ENCODE measurements around the gene VPS26C. TPM values are rescaled to one million over a fixed set of nuclear protein-coding genes. Genes with fewer than 3 reads are reported as not detected.

VPS26C gene
- total RNA-seq, 2 experiments from 2014 or later: 70.9 to 73.4 TPM

DNA sequence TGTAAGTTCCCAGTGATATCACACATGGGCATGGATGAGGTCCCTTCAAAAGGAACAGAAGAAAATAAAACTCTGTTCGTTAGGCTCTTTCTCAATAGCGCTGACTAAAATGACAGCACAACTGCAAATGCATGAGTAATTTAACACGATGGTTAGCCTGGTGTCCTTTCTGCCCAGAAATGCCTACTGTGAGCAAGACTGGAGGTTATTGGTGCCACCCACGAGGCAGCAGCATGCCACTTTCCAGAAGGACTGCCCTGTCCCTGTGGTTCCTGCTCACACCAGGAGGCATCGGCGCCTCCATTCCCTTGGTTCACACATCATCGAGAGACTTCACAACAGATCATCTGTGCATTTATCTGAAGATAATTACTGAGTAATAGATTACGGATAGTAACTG lies 26.2 kb downstream of the VPS26C start:
- H3K4me3 Mint-ChIP-seq: no peak overlapping the region
- H3K4me1 Mint-ChIP-seq (ENCODE audit: low read depth): peaks cover 59% of the 10 kb centered on the region
- peak overlapping the region; percentile 73 for H3K27ac Mint-ChIP-seq
- H3K9me3 Mint-ChIP-seq: no peaks in the 10 kb centered on the region
- intact Hi-C loops (cut with micrococcal nuclease): no loop called here
- TF ChIP-seq, protein P1, sequence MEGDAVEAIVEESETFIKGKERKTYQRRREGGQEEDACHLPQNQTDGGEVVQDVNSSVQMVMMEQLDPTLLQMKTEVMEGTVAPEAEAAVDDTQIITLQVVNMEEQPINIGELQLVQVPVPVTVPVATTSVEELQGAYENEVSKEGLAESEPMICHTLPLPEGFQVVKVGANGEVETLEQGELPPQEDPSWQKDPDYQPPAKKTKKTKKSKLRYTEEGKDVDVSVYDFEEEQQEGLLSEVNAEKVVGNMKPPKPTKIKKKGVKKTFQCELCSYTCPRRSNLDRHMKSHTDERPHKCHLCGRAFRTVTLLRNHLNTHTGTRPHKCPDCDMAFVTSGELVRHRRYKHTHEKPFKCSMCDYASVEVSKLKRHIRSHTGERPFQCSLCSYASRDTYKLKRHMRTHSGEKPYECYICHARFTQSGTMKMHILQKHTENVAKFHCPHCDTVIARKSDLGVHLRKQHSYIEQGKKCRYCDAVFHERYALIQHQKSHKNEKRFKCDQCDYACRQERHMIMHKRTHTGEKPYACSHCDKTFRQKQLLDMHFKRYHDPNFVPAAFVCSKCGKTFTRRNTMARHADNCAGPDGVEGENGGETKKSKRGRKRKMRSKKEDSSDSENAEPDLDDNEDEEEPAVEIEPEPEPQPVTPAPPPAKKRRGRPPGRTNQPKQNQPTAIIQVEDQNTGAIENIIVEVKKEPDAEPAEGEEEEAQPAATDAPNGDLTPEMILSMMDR (IDR thresholded peaks at IDR 0.05): no peak
- no peaks in the 10 kb centered on the region for H3K27me3 Mint-ChIP-seq
- DNase-seq (no peak), ATAC-seq (no peak)
- peaks cover 60% of the 10 kb centered on the region for H3K36me3 Mint-ChIP-seq (ENCODE audit: low read depth)
- POLR2A ChIA-PET: no interaction called here
- CTCF ChIA-PET: no interaction called here

DNA sequence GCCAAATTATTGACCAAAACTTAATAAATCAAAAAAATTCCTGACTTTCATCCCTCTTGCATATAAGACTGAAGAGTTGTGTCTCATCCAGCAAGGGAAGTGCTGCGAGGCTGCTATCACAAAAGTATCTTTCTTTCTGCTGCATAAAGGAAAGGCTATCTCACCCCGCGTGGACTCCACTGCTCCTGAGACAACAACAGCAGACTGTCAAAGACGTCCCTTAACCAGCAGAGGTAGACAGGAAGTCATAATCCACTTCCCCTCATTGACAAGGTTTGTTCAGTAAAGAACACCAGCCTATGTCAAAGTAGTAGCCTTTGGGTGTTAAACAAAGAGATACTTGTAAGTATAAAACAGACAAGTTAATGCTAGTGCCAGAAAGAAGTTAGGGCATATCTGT lies 29.4 kb downstream of the VPS26C start:
- no peak for DNase-seq
- H3K27ac Mint-ChIP-seq: peak overlapping the region; percentile 77
- peaks cover 29% of the 10 kb centered on the region for H3K4me1 Mint-ChIP-seq (ENCODE audit: low read depth)
- ATAC-seq: peak; percentile 65
- no peaks in the 10 kb centered on the region for H3K9me3 Mint-ChIP-seq
- no peak overlapping the region for H3K4me3 Mint-ChIP-seq
- H3K36me3 Mint-ChIP-seq (ENCODE audit: low read depth): peaks cover 40% of the 10 kb centered on the region
- CTCF ChIA-PET: no interaction called here
- TF ChIP-seq, protein P1 (IDR thresholded peaks at IDR 0.05): no peak
- no peaks in the 10 kb centered on the region for H3K27me3 Mint-ChIP-seq
- intact Hi-C loops (cut with micrococcal nuclease): no loop called here
- POLR2A ChIA-PET: no interaction called here

DNA sequence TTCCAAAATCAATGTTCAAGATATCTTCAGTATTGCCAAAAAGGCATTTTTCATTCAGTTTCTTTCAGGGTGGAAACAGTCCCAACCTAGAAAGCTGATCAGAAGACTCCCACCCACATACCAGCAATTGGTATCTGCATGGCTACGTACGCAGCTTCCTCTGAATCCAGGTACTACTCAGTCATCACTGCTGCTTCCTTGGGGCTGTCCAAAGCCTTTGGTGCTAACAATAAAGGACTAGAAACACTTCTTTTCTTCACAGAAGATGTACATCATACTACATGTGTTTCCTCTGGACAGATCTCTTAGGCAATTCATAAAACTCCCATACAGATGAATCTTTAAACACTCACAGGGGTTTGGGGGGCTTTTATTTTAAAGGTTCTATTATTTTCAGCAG lies 29.8 kb downstream of the VPS26C start:
- Mint-ChIP-seq H3K27ac (peak overlapping the region; percentile 77), H3K4me3 (no peak overlapping the region), H3K9me3 (no peaks in the 10 kb centered on the region), H3K36me3 (ENCODE audit: low read depth) (peaks cover 42% of the 10 kb centered on the region), H3K27me3 (no peaks in the 10 kb centered on the region), H3K4me1 (ENCODE audit: low read depth) (peaks cover 29% of the 10 kb centered on the region)
- DNase-seq (no peak), ATAC-seq (peak; percentile 42)
- TF ChIP-seq, protein P1 (IDR thresholded peaks at IDR 0.05): no peak
- CTCF ChIA-PET: no interaction called here
- POLR2A ChIA-PET: no interaction called here
- intact Hi-C loops (cut with micrococcal nuclease): no loop called here

DNA sequence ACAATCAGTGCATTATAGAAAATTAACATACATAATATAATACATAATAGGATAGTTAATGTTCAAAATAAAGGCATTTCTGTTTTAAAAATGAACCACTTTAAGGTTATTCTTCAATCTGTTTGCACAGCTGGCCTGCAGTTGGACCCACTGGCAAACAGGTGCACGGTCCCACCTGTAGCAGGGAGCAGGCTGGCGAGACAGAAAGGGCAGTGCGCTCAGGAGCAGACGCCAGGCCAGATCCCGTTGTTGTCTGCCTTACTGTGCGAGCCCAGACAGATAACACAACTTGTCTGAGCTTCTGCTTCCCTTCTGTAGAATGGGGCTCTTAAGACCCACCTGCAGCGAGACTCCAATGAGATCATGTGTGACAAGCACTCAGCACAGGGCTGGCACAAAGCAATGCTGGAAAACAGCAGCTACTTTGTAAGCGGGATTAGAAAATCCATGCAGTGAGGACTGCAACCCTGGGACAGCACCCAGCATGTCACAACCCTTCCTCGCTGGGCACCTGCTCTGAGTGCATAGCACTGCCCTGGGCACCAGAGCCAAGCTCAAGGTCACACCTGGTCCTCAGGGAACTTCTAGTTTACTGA lies 33.5 kb downstream of the VPS26C start:
- no peak overlapping the region for H3K4me3 Mint-ChIP-seq
- peaks cover 38% of the 10 kb centered on the region for H3K36me3 Mint-ChIP-seq (ENCODE audit: low read depth)
- intact Hi-C loops (cut with micrococcal nuclease): no loop called here
- DNase-seq: no peak
- ATAC-seq: no peak
- POLR2A ChIA-PET: interaction anchor here (0.9 to 1.6 kb wide), 3 partner anchors 10 to 137 kb away, joined by 3 to 9 read pairs (median 3); no protein-coding TSS in a partner anchor
- TF ChIP-seq, protein P1 (IDR thresholded peaks at IDR 0.05): no peak
- H3K9me3 Mint-ChIP-seq: no peaks in the 10 kb centered on the region
- H3K27ac Mint-ChIP-seq: no peak overlapping the region
- CTCF ChIA-PET: no interaction called here
- H3K4me1 Mint-ChIP-seq (ENCODE audit: low read depth): peaks cover 24% of the 10 kb centered on the region
- H3K27me3 Mint-ChIP-seq: no peaks in the 10 kb centered on the region

DNA sequence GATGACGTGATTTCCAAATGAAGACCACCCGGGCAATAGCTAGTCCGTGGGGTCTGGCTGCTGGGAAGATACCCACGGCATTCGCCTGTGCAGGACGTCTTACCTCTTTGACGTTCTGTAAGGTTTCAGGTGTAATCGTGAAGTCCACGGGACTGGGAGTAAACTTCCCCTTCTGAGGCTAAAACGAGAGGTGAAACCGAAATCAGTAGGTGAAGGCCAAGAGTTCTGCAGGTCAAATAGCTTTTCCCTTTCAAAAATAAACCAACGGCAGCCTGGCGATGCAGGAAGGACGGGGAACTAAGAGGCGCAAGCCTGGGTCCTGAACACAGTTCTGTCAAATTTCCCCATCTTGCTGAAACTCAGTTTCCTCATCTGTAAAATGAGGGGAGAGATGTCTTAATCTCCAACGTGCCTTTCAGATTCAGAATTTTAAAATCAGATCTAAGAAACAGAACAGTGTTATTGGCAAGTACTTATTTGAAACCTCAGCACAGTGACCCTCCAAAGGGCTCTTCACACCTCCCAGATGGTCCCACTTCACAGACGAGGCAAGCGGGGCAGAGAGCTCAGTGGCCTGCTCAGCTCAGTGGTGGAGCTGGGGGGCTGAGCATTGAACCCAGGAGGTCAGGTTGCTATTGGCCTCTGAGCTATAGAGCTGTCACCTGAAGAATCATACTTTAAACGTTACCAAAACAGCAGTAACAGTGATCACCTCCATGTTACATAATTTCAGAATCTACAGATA lies 34.7 kb downstream of the VPS26C start:
- no peaks in the 10 kb centered on the region for H3K27me3 Mint-ChIP-seq
- CTCF ChIA-PET: no interaction called here

More for the DNA sequence above, 34.7 kb downstream of the VPS26C start:
- peaks cover 15% of the 10 kb centered on the region for H3K4me1 Mint-ChIP-seq (ENCODE audit: low read depth)
- ATAC-seq (no peak), DNase-seq (no peak)
- TF ChIP-seq, protein P1 (IDR thresholded peaks at IDR 0.05): no peak
- POLR2A ChIA-PET: interaction anchor here (0.9 to 1.4 kb wide), 4 partner anchors 25 to 170 kb away, joined by 3 read pairs; no protein-coding TSS in a partner anchor
- no peak overlapping the region for H3K4me3 Mint-ChIP-seq
- intact Hi-C loops (cut with micrococcal nuclease): no loop called here
- H3K36me3 Mint-ChIP-seq (ENCODE audit: low read depth): peaks cover 42% of the 10 kb centered on the region
- no peak overlapping the region for H3K27ac Mint-ChIP-seq
- H3K9me3 Mint-ChIP-seq: no peaks in the 10 kb centered on the region
